ENCODE data around the gene BEND2.

The BEND2 gene

GRCh38 chrX:18179446-18179845, 41.2 kb downstream of the BEND2 start:
- Histone ChIP-seq H3K27me3 (ENCODE audit: insufficient read depth, poor library complexity, severe bottlenecking) (no peaks in the 10 kb centered on the region), H3K36me3 (ENCODE audit: low read depth) (no peaks in the 10 kb centered on the region), H3K27ac (ENCODE audit: poor library complexity, severe bottlenecking) (no peak overlapping the region), H3K4me1 (ENCODE audit: insufficient read depth, poor library complexity, severe bottlenecking) (no peaks in the 10 kb centered on the region), H3K9me3 (ENCODE audit: severe bottlenecking) (no peaks in the 10 kb centered on the region), H3K4me3 (ENCODE audit: severe bottlenecking) (no peak overlapping the region)
- DNase-seq (ENCODE audit: low spot score), result no peak
- no peak for ATAC-seq (ENCODE audit: low read depth)
- no peak for TF ChIP-seq CTCF (IDR thresholded peaks at IDR 0.05; ENCODE audit: poor library complexity, severe bottlenecking)

- H3K9me3 ChIP-seq (ENCODE audit: severe bottlenecking), result no peaks in the 10 kb centered on the region
- no peak for TF ChIP-seq CTCF (IDR thresholded peaks at IDR 0.05; ENCODE audit: poor library complexity, severe bottlenecking)
- H3K36me3 ChIP-seq (ENCODE audit: low read depth), result no peaks in the 10 kb centered on the region
- no peak overlapping the region for H3K4me3 ChIP-seq (ENCODE audit: severe bottlenecking)
- no peak overlapping the region for H3K27ac ChIP-seq (ENCODE audit: poor library complexity, severe bottlenecking)
- no peak for DNase-seq (ENCODE audit: low spot score)
- no peak for ATAC-seq (ENCODE audit: low read depth)
- no peaks in the 10 kb centered on the region for H3K27me3 ChIP-seq (ENCODE audit: insufficient read depth, poor library complexity, severe bottlenecking)
- no peaks in the 10 kb centered on the region for H3K4me1 ChIP-seq (ENCODE audit: insufficient read depth, poor library complexity, severe bottlenecking)
Observed at GRCh38 chrX:18174971-18175370, 45.7 kb downstream of the BEND2 start.

- no peak for TF ChIP-seq CTCF (IDR thresholded peaks at IDR 0.05; ENCODE audit: poor library complexity, severe bottlenecking)
- ATAC-seq (ENCODE audit: low read depth) (no peak), DNase-seq (ENCODE audit: low spot score) (no peak)
- no peak overlapping the region for H3K27ac ChIP-seq (ENCODE audit: poor library complexity, severe bottlenecking)
- H3K4me1 ChIP-seq (ENCODE audit: insufficient read depth, poor library complexity, severe bottlenecking), result no peaks in the 10 kb centered on the region
- H3K36me3 ChIP-seq (ENCODE audit: low read depth), result no peaks in the 10 kb centered on the region
- H3K4me3 ChIP-seq (ENCODE audit: severe bottlenecking), result no peak overlapping the region
- H3K9me3 ChIP-seq (ENCODE audit: severe bottlenecking), result no peaks in the 10 kb centered on the region
- no peaks in the 10 kb centered on the region for H3K27me3 ChIP-seq (ENCODE audit: insufficient read depth, poor library complexity, severe bottlenecking)
Observed at GRCh38 chrX:18174209-18174608, 46.5 kb downstream of the BEND2 start.

GRCh38 chrX:18173494-18174180, 47.0 kb downstream of the BEND2 start:
- Histone ChIP-seq H3K36me3 (ENCODE audit: low read depth) (no peaks in the 10 kb centered on the region), H3K4me3 (ENCODE audit: severe bottlenecking) (no peak overlapping the region), H3K27me3 (ENCODE audit: insufficient read depth, poor library complexity, severe bottlenecking) (no peaks in the 10 kb centered on the region), H3K27ac (ENCODE audit: poor library complexity, severe bottlenecking) (no peak overlapping the region), H3K9me3 (ENCODE audit: severe bottlenecking) (no peaks in the 10 kb centered on the region), H3K4me1 (ENCODE audit: insufficient read depth, poor library complexity, severe bottlenecking) (no peaks in the 10 kb centered on the region)
- DNase-seq (ENCODE audit: low spot score) (no peak), ATAC-seq (ENCODE audit: low read depth) (no peak)
- no peak for TF ChIP-seq CTCF (IDR thresholded peaks at IDR 0.05; ENCODE audit: poor library complexity, severe bottlenecking)

- no peak for ATAC-seq (ENCODE audit: low read depth)
- no peak for DNase-seq (ENCODE audit: low spot score)
- H3K9me3 ChIP-seq (ENCODE audit: severe bottlenecking), result no peaks in the 10 kb centered on the region
- no peak overlapping the region for H3K27ac ChIP-seq (ENCODE audit: poor library complexity, severe bottlenecking)
- H3K36me3 ChIP-seq (ENCODE audit: low read depth), result no peaks in the 10 kb centered on the region
- H3K4me3 ChIP-seq (ENCODE audit: severe bottlenecking), result no peak overlapping the region
- H3K27me3 ChIP-seq (ENCODE audit: insufficient read depth, poor library complexity, severe bottlenecking), result no peaks in the 10 kb centered on the region
- TF ChIP-seq CTCF (IDR thresholded peaks at IDR 0.05; ENCODE audit: poor library complexity, severe bottlenecking), result no peak
- no peaks in the 10 kb centered on the region for H3K4me1 ChIP-seq (ENCODE audit: insufficient read depth, poor library complexity, severe bottlenecking)
Observed at GRCh38 chrX:18172970-18173369, 47.7 kb downstream of the BEND2 start.
